ENCODE measurements around the gene ATP5F1B. TPM values are rescaled to one million over a fixed set of nuclear protein-coding genes. Genes with fewer than 3 reads are reported as not detected.

Gene ATP5F1B
- total RNA-seq, 1 experiment from 2014 or later: 999 TPM

DNA sequence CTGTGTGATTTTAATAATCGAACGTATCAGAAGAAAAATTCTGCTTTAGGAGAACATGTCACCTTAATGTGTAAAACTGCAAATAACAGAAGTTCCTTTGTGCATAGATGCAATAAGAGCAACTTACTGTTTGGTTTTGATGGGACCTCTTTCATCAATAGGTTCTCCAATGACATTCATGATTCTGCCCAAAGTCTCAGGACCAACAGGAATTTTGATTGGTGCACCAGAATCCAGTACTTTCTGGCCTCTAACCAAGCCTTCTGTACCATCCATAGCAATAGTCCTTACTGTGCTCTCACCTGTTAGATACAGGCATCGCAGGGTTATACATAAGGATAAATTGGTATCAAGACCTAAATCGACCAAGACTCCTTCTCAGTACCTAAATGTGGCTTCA is 1.1 kb downstream of the ATP5F1B start:
- no peak for TF ChIP-seq CTCF (IDR thresholded peaks at IDR 0.05)
- no peak for TF ChIP-seq TCF7L2 (IDR thresholded peaks at IDR 0.05; ENCODE audit: low read depth, low read length)
- no peak for TF ChIP-seq POLR2AphosphoS5 (IDR thresholded peaks at IDR 0.05; ENCODE audit: low read depth, low read length)
- TF ChIP-seq SIN3A (IDR thresholded peaks at IDR 0.05; ENCODE audit: borderline replicate concordance, insufficient read depth, low read depth, low read length): no peak
- TF ChIP-seq, protein P1, sequence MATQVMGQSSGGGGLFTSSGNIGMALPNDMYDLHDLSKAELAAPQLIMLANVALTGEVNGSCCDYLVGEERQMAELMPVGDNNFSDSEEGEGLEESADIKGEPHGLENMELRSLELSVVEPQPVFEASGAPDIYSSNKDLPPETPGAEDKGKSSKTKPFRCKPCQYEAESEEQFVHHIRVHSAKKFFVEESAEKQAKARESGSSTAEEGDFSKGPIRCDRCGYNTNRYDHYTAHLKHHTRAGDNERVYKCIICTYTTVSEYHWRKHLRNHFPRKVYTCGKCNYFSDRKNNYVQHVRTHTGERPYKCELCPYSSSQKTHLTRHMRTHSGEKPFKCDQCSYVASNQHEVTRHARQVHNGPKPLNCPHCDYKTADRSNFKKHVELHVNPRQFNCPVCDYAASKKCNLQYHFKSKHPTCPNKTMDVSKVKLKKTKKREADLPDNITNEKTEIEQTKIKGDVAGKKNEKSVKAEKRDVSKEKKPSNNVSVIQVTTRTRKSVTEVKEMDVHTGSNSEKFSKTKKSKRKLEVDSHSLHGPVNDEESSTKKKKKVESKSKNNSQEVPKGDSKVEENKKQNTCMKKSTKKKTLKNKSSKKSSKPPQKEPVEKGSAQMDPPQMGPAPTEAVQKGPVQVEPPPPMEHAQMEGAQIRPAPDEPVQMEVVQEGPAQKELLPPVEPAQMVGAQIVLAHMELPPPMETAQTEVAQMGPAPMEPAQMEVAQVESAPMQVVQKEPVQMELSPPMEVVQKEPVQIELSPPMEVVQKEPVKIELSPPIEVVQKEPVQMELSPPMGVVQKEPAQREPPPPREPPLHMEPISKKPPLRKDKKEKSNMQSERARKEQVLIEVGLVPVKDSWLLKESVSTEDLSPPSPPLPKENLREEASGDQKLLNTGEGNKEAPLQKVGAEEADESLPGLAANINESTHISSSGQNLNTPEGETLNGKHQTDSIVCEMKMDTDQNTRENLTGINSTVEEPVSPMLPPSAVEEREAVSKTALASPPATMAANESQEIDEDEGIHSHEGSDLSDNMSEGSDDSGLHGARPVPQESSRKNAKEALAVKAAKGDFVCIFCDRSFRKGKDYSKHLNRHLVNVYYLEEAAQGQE (IDR thresholded peaks at IDR 0.05; ENCODE audit: insufficient read depth in 1 of 2, low read depth in 2 of 2, low read length in 1 of 2): no peak
- ChIA-PET CTCF (no interaction called here), POLR2A (no interaction called here)
- ATAC-seq (no peak), DNase-seq (ENCODE audit: low read depth, low spot score) (no peak)
- Histone ChIP-seq H3K27me3 (ENCODE audit: control insufficient read depth, insufficient read depth, low read length) (no peaks in the 10 kb centered on the region), H3K36me3 (ENCODE audit: control insufficient read depth, insufficient read depth, low read length) (peaks cover 37% of the 10 kb centered on the region), H3K4me3 (ENCODE audit: low read depth in 2 of 2, low read length in 2 of 2) (peak overlapping the region; percentile 85 to 97), H3K27ac (ENCODE audit: low read length) (peak overlapping the region; percentile 98), H3K9me3 (ENCODE audit: control insufficient read depth, insufficient read depth, low read depth, low read length) (no peaks in the 10 kb centered on the region), H3K4me1 (ENCODE audit: control insufficient read depth, insufficient read depth, low read length) (peaks cover 19% of the 10 kb centered on the region; the same call in 1 of the 2 replicates)
- intact Hi-C loops (cut with micrococcal nuclease; ENCODE audit: unreplicated experiment): no loop called here
- in situ Hi-C loops (cut with HindIII; ENCODE audit: low pct_unique_long_range_greater_than_20kb, low sequenced_read_pairs): no loop called here
- no TSS peak for BruUV-seq (replicated peaks)

DNA sequence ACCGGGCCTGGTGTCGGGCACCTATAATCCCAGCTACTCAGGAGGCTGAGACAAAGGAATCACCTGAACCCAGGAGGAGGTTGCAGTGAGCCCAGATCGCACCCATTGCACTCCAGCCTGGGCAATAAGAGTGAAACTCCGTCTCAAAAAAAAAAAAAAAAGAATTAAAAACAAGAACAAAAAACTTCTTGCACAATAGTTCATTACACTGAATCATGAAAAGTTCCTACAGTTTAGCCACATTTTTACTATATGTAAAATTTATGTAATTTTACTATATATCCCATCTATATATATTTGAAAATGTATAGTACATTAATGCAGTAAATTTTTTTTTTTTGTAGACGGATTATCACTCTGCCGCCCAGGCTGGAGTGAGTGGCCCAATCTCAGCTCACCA is 4.6 kb downstream of the ATP5F1B start:
- ChIA-PET POLR2A (no interaction called here), CTCF (no interaction called here)

More for the DNA sequence above, 4.6 kb downstream of the ATP5F1B start:
- in situ Hi-C loops (cut with HindIII; ENCODE audit: low pct_unique_long_range_greater_than_20kb, low sequenced_read_pairs): no loop called here
- DNase-seq (ENCODE audit: low read depth, low spot score) (no peak), ATAC-seq (no peak)
- Histone ChIP-seq H3K9me3 (ENCODE audit: control insufficient read depth, insufficient read depth, low read depth, low read length) (no peaks in the 10 kb centered on the region), H3K4me3 (ENCODE audit: low read depth in 2 of 2, low read length in 2 of 2) (no peak overlapping the region), H3K27ac (ENCODE audit: low read length) (no peak overlapping the region), H3K27me3 (ENCODE audit: control insufficient read depth, insufficient read depth, low read length) (no peaks in the 10 kb centered on the region), H3K36me3 (ENCODE audit: control insufficient read depth, insufficient read depth, low read length) (peaks cover 41% of the 10 kb centered on the region), H3K4me1 (ENCODE audit: control insufficient read depth, insufficient read depth, low read length) (peaks cover 26% of the 10 kb centered on the region)
- BruUV-seq (replicated peaks): no TSS peak
- intact Hi-C loops (cut with micrococcal nuclease; ENCODE audit: unreplicated experiment): no loop called here
- TF ChIP-seq SIN3A (IDR thresholded peaks at IDR 0.05; ENCODE audit: borderline replicate concordance, insufficient read depth, low read depth, low read length) (no peak), TCF7L2 (IDR thresholded peaks at IDR 0.05; ENCODE audit: low read depth, low read length) (no peak), POLR2AphosphoS5 (IDR thresholded peaks at IDR 0.05; ENCODE audit: low read depth, low read length) (no peak), CTCF (IDR thresholded peaks at IDR 0.05) (no peak)
- TF ChIP-seq, protein P1 (IDR thresholded peaks at IDR 0.05; ENCODE audit: insufficient read depth in 1 of 2, low read depth in 2 of 2, low read length in 1 of 2): no peak
